GM12878 (cell line): ENCODE results near the gene HNRNPR. TPM values are rescaled to one million over a fixed set of nuclear protein-coding genes. Genes with fewer than 3 reads are reported as not detected.

Experiments
- ATAC-seq: fragments of 200-7000 bp; cut with Tn5 transposase; 3 replicates; pipeline ENCODE4 v1.9.1; 2020; ENCODE audit warnings: mild to moderate bottlenecking, moderate library complexity
- BruUV-seq: library from RNA; stranded (reverse); fragments of 400-500 nt; replicated peaks from 2 replicates; lab custom pipeline; 2021; lab: Mats Ljungman, UMichigan
- CTCF ChIA-PET: fragments of 300-600 bp; sonication (Branson Sonifier 250); formaldehyde crosslinking; extraction: SDS; loops from one replicate; lab custom pipeline; 2021; ENCODE audit warnings: inconsistent platforms; lab: Yijun Ruan, JAX
- POLR2A ChIA-PET: fragments of 350-600 bp; formaldehyde crosslinking; extraction: SDS; loops from one replicate; lab custom pipeline; 2021; ENCODE audit warnings: inconsistent platforms; lab: Charles Lee
- RAD21 ChIA-PET: fragments of 300-600 bp; sonication (Branson Sonifier 250); formaldehyde crosslinking; loops from one replicate; lab custom pipeline; 2023; ENCODE audit warnings: antibody characterized with exemption; ENCODE audit not compliant: unreplicated experiment; lab: Charles Lee
- SMC1A ChIA-PET: fragments of 300-600 bp; sonication (Branson Sonifier 250); formaldehyde crosslinking; loops from one replicate; lab custom pipeline; 2023; ENCODE audit not compliant: unreplicated experiment, uncharacterized antibody; lab: Charles Lee
- DNase-seq: peaks from one replicate; pipeline ENCODE4 v3.0.0-alpha.2; 2011; ENCODE audit warnings: low read depth, low spot score
- FAIRE-seq: peaks from 3 replicates; lab custom pipeline; 2011; peaks lifted over from hg19 to GRCh38; lab: Jason Lieb, UNC
- H2AFZ ChIP-seq: 2 replicates; pipeline ENCODE4 v1.6.0; 2011; ENCODE audit warnings: low read depth, low read length, control low read depth; ENCODE audit not compliant: control insufficient read depth
- H3K27ac ChIP-seq: 2 replicates; pipeline ENCODE4 v1.5.1; 2011; ENCODE audit warnings: control low read depth; ENCODE audit not compliant: control insufficient read depth, insufficient read depth
- H3K27me3 ChIP-seq, 2 experiments: replicated peaks in 1 of 2; 2 replicates each; pipeline versions ENCODE4 v1.6.0 to v1.6.1; 2011; ENCODE audit warnings: low read length in 1 of 2; ENCODE audit not compliant: control insufficient read depth in 2 of 2, insufficient read depth in 2 of 2
- H3K36me3 ChIP-seq, 2 experiments: 2 replicates each; pipeline ENCODE4 v1.5.1; 2011; ENCODE audit warnings: low read length in 1 of 2; ENCODE audit not compliant: control insufficient read depth in 2 of 2, insufficient read depth in 2 of 2
- H3K4me1 ChIP-seq: 2 replicates; pipeline ENCODE4 v1.6.1; 2011; ENCODE audit warnings: mild to moderate bottlenecking, low read length, moderate library complexity, mixed read lengths; ENCODE audit not compliant: control insufficient read depth, insufficient read depth
- H3K4me2 ChIP-seq: 2 replicates; pipeline ENCODE4 v1.6.0; 2011; ENCODE audit warnings: control low read depth; ENCODE audit not compliant: control insufficient read depth, insufficient read depth
- H3K4me3 ChIP-seq: fragments of 200-600 bp; sonication (generic); 2 replicates; pipeline ENCODE4 v1.5.1; 2016
- H3K79me2 ChIP-seq: 2 replicates; pipeline ENCODE4 v1.6.0; 2011; ENCODE audit warnings: low read length; ENCODE audit not compliant: control insufficient read depth, insufficient read depth
- H3K9ac ChIP-seq: 2 replicates; pipeline ENCODE4 v1.8.0; 2011; ENCODE audit warnings: low read length, control low read depth, mixed read lengths; ENCODE audit not compliant: control insufficient read depth, insufficient read depth
- H3K9me3 ChIP-seq: replicated peaks from 3 replicates; pipeline ENCODE4 v1.5.1; 2011; ENCODE audit warnings: mild to moderate bottlenecking, low read length; ENCODE audit not compliant: control insufficient read depth, insufficient read depth
- H4K20me1 ChIP-seq: 2 replicates; pipeline ENCODE4 v1.6.0; 2011; ENCODE audit not compliant: control insufficient read depth, insufficient read depth
- PAX8 ChIP-seq: fragments of 450-650 bp; IDR thresholded peaks from 2 replicates; pipeline ENCODE4 v1.6.1; 2017; ENCODE audit warnings: mild to moderate bottlenecking, moderate library complexity
- SIX5 ChIP-seq: IDR thresholded peaks from 2 replicates; pipeline ENCODE4 v1.6.1; 2011; ENCODE audit warnings: mild to moderate bottlenecking, low read depth, low read length, moderate library complexity; ENCODE audit not compliant: severe bottlenecking
- TCF12 ChIP-seq: IDR thresholded peaks from 2 replicates; pipeline ENCODE4 v1.6.1; 2011; ENCODE audit warnings: low read depth, mild to moderate bottlenecking, low read length
- TCF3 ChIP-seq: IDR thresholded peaks from 2 replicates; pipeline ENCODE4 v1.6.1; 2012; ENCODE audit warnings: low read depth, mild to moderate bottlenecking, low read length, borderline replicate concordance; ENCODE audit not compliant: insufficient read depth
- WGBS: methylation state at CpG from one replicate; pipeline ENCODE4 v1.1.6; 2016; ENCODE audit warnings: low lambda C conversion rate; ENCODE audit not compliant: insufficient replicate concordance, insufficient coverage; ENCODE audit errors: missing lambda C conversion rate; 5-methylcytosine and 5-hydroxymethylcytosine counted together
- in situ Hi-C: fragments of 300-500 bp; cut with MboI; formaldehyde crosslinking; loops from 9 replicates; pipeline ENCODE4 v1.14.3; 2018; ENCODE audit warnings: mixed read lengths
- intact Hi-C: fragments of 100-400 bp; cut with micrococcal nuclease; formaldehyde crosslinking; loops from one replicate; pipeline ENCODE4 v1.14.2; 2022; ENCODE audit not compliant: unreplicated experiment
- polyA plus RNA-seq, 11 experiments: library from polyadenylated mRNA; depleted of rRNA in 4 of 11; unstranded in 6 of 11; stranded (reverse) in 5 of 11; fragments of >200 nt; fragmentation: Nextera tagmentation in 4 of 11; fragmentation: Illumina TruSeq in 1 of 11; extraction: Ambion mirVana in 4 of 11; extraction: Trizol in 1 of 11; gene quantifications; 1 replicate in 1 of 11; 2 replicates in 10 of 11; pipeline versions ENCODE4 v1.2.1 to v1.2.3, GENCODE V29; 2011 to 2016; ENCODE audit warnings: inconsistent platforms in 2 of 11, missing spikeins in 2 of 11, low read depth in 1 of 11
- total RNA-seq, 4 experiments: library from RNA; depleted of rRNA in 3 of 4; stranded (reverse); fragments of >200 nt in 3 of 4; fragmentation: Illumina TruSeq in 1 of 4; extraction: Trizol in 1 of 4; gene quantifications; 2 replicates each; pipeline versions ENCODE4 v1.2.1 to v1.2.3, GENCODE V29; 2013 to 2021
- TF ChIP-seq, protein P1 (sequence below): fragments of 450-650 bp; IDR thresholded peaks from 2 replicates; pipeline ENCODE4 v1.6.1; 2017; ENCODE audit warnings: low read depth, mild to moderate bottlenecking, moderate library complexity
- TF ChIP-seq, protein P2 (sequence below): IDR thresholded peaks from 2 replicates; pipeline ENCODE4 v1.6.1; 2011; ENCODE audit warnings: low read depth, low read length, improper control_type of control experiment, borderline replicate concordance

The HNRNPR gene
- total and polyA plus RNA-seq, 10 of the 15 experiments (the other 5 are each of a cell fraction or from before 2014, with no cell fraction given) = 80.5 to 280 (median 218) TPM

DNA sequence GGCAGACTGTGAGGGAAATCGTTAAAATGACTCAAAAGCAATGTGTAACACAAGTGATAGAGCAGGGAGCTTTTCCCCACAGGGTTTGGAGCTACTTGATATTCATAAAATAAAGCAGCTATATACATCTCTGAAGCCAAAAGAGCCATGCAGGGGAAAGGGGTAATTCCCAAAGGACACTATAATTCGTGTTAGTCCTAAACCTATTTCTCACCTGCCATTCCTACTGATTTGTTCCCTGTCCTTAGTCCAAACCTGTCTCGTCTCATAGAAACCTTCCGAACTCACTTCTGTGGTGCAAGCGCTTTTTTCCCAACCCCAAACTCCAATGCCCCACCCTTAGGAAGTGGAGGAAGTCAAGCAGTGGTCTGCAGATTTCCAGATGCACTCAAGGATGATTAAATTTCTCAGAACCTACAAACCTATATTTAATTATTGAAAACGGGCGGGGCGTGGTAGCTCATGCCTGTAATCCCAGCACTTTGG, 946 bp upstream of the HNRNPR start:
- H3K9ac ChIP-seq = peak overlapping the region; percentile 87
- in situ Hi-C loops (no loop called here), intact Hi-C loops (loop anchor here (1.0 to 5.0 kb wide), 3 partner anchors 23 to 182 kb away; no protein-coding TSS in a partner anchor)
- no peaks in the 10 kb centered on the region for H3K9me3 ChIP-seq
- ATAC-seq (no peak), DNase-seq (no peak), FAIRE-seq (no peak)
- peak overlapping the region; percentile 69 for H3K4me3 ChIP-seq
- H3K79me2 ChIP-seq = peaks cover 41% of the 10 kb centered on the region
- peaks cover 3% of the 10 kb centered on the region; the same call in 1 of the 2 replicates for H3K4me1 ChIP-seq
- peak overlapping the region; percentile 98 for H3K4me2 ChIP-seq
- POLR2A ChIA-PET = interaction anchor here (0.6 to 2.4 kb wide), 4 partner anchors 16 to 195 kb away, joined by 3 to 68 read pairs (median 6); partner anchors contain the start of gene ZNF436
- SMC1A ChIA-PET = interaction anchor here (0.7 to 1.6 kb wide), 3 partner anchors 23 to 59 kb away, joined by 3 to 17 read pairs (median 4); partner anchors contain the start of gene ZNF436
- no peak for TF ChIP-seq TCF12
- no peak for TF ChIP-seq PAX8
- TF ChIP-seq, protein P1, sequence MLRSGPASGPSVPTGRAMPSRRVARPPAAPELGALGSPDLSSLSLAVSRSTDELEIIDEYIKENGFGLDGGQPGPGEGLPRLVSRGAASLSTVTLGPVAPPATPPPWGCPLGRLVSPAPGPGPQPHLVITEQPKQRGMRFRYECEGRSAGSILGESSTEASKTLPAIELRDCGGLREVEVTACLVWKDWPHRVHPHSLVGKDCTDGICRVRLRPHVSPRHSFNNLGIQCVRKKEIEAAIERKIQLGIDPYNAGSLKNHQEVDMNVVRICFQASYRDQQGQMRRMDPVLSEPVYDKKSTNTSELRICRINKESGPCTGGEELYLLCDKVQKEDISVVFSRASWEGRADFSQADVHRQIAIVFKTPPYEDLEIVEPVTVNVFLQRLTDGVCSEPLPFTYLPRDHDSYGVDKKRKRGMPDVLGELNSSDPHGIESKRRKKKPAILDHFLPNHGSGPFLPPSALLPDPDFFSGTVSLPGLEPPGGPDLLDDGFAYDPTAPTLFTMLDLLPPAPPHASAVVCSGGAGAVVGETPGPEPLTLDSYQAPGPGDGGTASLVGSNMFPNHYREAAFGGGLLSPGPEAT = 0 out of 2 replicates have a peak, but pooled peaks have one; percentile 4
- TF ChIP-seq, protein P2, sequence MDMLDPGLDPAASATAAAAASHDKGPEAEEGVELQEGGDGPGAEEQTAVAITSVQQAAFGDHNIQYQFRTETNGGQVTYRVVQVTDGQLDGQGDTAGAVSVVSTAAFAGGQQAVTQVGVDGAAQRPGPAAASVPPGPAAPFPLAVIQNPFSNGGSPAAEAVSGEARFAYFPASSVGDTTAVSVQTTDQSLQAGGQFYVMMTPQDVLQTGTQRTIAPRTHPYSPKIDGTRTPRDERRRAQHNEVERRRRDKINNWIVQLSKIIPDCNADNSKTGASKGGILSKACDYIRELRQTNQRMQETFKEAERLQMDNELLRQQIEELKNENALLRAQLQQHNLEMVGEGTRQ = no peak
- no peak for TF ChIP-seq TCF3
- TF ChIP-seq SIX5 = no peak
- no TSS peak for BruUV-seq
- peak overlapping the region; percentile 85 for H2AFZ ChIP-seq
- no peaks in the 10 kb centered on the region for H3K27me3 ChIP-seq
- H3K36me3 ChIP-seq = no peaks in the 10 kb centered on the region
- 0 out of 2 replicates have a peak, but pooled peaks cover 11% of the 10 kb centered on the region for H4K20me1 ChIP-seq
- RAD21 ChIA-PET = interaction anchor here (1.0 to 2.3 kb wide), 6 partner anchors 23 to 382 kb away, joined by 3 to 34 read pairs (median 4); partner anchors contain the start of genes E2F2 and ZNF436
- WGBS = 61% methylated on average over 8 of the region's 8 CpGs
- peak overlapping the region; percentile 92 for H3K27ac ChIP-seq
- CTCF ChIA-PET = interaction anchor here (0.6 to 3.0 kb wide), 7 partner anchors 17 to 1173 kb away, joined by 3 to 23 read pairs (median 4); partner anchors contain the start of gene ZNF436
